Measurements from ENCODE around the gene GPR151. TPM values are rescaled to one million over a fixed set of nuclear protein-coding genes. Genes with fewer than 3 reads are reported as not detected.
A peak's percentile ranks its signal among the peaks of the same experiment; 100 is the strongest.

The GPR151 gene
- total and polyA plus RNA-seq, 2 of the 13 experiments (the other 11 are each of a cell fraction or from before 2014, with no cell fraction given) = not detected

DNA sequence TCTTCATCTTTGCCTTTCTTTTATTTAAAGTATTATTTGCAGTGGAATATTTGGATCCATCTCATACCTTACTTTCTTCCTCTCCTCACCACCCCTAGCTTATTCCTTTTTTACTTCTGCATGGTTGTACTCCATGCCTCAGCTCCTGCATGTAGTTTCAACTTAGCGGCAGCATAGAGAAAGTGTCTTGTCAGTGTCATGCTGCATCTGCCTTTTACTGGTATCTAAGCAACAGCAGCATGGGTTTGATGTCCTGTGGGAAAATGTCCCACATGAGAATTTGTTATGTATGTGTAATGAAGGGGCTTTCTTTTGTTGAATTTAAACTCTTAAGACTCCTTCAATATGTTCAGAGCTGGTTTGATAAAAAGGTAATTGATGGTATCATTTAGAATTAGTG is 48.2 kb downstream of the GPR151 start:
- Histone ChIP-seq H3K27me3 (ENCODE audit: control insufficient read depth in 1 of 2, insufficient read depth in 2 of 2, low read length in 2 of 2) (no peaks in the 10 kb centered on the region), H3K9ac (ENCODE audit: insufficient read depth, low read depth, low read length) (no peak overlapping the region), H3K9me3 (ENCODE audit: low read length) (no peaks in the 10 kb centered on the region), H3K36me3 (replicated peaks in 1 of 2; ENCODE audit: control insufficient read depth in 1 of 2, insufficient read depth in 2 of 2, low read length in 2 of 2) (peaks cover 11 to 64% of the 10 kb centered on the region in 2 experiments), H4K20me1 (ENCODE audit: insufficient read depth, low read length) (peaks cover 12% of the 10 kb centered on the region; the same call in 1 of the 2 replicates), H3K4me2 (ENCODE audit: low read depth, low read length) (no peak overlapping the region), H2AFZ (ENCODE audit: low read length) (no peak overlapping the region), H3K4me1 (ENCODE audit: insufficient read depth, low read length) (no peaks in the 10 kb centered on the region), H3K4me3 (replicated peaks in 1 of 3; ENCODE audit: insufficient read depth in 1 of 3, low read depth in 2 of 3, low read length in 3 of 3) (no peak overlapping the region), H3K27ac (ENCODE audit: extremely low read length, insufficient read depth, low read length) (no peak overlapping the region), H3K79me2 (ENCODE audit: insufficient read depth, low read length) (peaks cover 9% of the 10 kb centered on the region)
- 100% methylated on average over 1 of the region's 1 CpG for WGBS (ENCODE audit: low lambda C conversion rate)
- ChIA-PET CTCF (ENCODE audit: low intra/inter-chr PET ratio, low total read pairs) (no interaction called here), POLR2A (no interaction called here)
- TF ChIP-seq RBM22 (optimal IDR thresholded peaks at IDR 0.05; ENCODE audit: low read length) = peak; percentile 48
- TF ChIP-seq RAD51 (IDR thresholded peaks at IDR 0.05; ENCODE audit: borderline replicate concordance) = no peak
- no peak for TF ChIP-seq SP140L (CRISPR knock-in tag; IDR thresholded peaks at IDR 0.05; ENCODE audit: borderline replicate concordance)
- no peak for TF ChIP-seq TSC22D2 (CRISPR knock-in tag; IDR thresholded peaks at IDR 0.05; ENCODE audit: borderline replicate concordance)
- TF ChIP-seq, protein P1, sequence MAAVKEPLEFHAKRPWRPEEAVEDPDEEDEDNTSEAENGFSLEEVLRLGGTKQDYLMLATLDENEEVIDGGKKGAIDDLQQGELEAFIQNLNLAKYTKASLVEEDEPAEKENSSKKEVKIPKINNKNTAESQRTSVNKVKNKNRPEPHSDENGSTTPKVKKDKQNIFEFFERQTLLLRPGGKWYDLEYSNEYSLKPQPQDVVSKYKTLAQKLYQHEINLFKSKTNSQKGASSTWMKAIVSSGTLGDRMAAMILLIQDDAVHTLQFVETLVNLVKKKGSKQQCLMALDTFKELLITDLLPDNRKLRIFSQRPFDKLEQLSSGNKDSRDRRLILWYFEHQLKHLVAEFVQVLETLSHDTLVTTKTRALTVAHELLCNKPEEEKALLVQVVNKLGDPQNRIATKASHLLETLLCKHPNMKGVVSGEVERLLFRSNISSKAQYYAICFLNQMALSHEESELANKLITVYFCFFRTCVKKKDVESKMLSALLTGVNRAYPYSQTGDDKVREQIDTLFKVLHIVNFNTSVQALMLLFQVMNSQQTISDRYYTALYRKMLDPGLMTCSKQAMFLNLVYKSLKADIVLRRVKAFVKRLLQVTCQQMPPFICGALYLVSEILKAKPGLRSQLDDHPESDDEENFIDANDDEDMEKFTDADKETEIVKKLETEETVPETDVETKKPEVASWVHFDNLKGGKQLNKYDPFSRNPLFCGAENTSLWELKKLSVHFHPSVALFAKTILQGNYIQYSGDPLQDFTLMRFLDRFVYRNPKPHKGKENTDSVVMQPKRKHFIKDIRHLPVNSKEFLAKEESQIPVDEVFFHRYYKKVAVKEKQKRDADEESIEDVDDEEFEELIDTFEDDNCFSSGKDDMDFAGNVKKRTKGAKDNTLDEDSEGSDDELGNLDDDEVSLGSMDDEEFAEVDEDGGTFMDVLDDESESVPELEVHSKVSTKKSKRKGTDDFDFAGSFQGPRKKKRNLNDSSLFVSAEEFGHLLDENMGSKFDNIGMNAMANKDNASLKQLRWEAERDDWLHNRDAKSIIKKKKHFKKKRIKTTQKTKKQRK (IDR thresholded peaks at IDR 0.05; ENCODE audit: low read length) = no peak
- TF ChIP-seq, protein P2, sequence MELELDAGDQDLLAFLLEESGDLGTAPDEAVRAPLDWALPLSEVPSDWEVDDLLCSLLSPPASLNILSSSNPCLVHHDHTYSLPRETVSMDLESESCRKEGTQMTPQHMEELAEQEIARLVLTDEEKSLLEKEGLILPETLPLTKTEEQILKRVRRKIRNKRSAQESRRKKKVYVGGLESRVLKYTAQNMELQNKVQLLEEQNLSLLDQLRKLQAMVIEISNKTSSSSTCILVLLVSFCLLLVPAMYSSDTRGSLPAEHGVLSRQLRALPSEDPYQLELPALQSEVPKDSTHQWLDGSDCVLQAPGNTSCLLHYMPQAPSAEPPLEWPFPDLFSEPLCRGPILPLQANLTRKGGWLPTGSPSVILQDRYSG (CRISPR knock-in tag; IDR thresholded peaks at IDR 0.05) = no peak
- no peak for ATAC-seq
- intact Hi-C loops (cut with micrococcal nuclease; ENCODE audit: unreplicated experiment) = loop anchor here (2.0 kb wide), 1 partner anchor 61 kb away; no protein-coding TSS in a partner anchor
- in situ Hi-C loops (cut with HindIII; ENCODE audit: extremely low pct_ligation_motif_present, low pct_unique_long_range_greater_than_20kb) = no loop called here
- FAIRE-seq = no peak
- BruUV-seq (replicated peaks) = no TSS peak
- no peak for DNase-seq (ENCODE audit: low spot score)
